Central memory CD8-positive, alpha-beta T cell (primary cell): ENCODE results near the gene P2RX7.

ENCODE experiments used
- ATAC-seq: fragments of 150-1000 bp; cut with Tn5 transposase; replicated peaks from 2 replicates; pipeline ENCODE4 v1.10.0; 2022; ENCODE audit warnings: mild to moderate bottlenecking, moderate FRiP score, moderate number of reproducible peaks; ENCODE audit not compliant: poor library complexity, severe bottlenecking; ENCODE audit errors: extremely low read depth
- DNase-seq, 2 donors: peaks; one replicate each; pipeline ENCODE4 v3.0.0; 2021; ENCODE audit warnings: low spot score in 2 of 2
- H3K27ac Mint-ChIP-seq: one replicate; pipeline ENCODE4 v1.8.0; 2022; ENCODE audit warnings: low read depth, mild to moderate bottlenecking, moderate library complexity, mixed read lengths
- H3K27me3 Mint-ChIP-seq: one replicate; pipeline ENCODE4 v1.8.0; 2022; ENCODE audit warnings: mixed read lengths
- H3K36me3 Mint-ChIP-seq: one replicate; pipeline ENCODE4 v1.8.0; 2022; ENCODE audit warnings: mild to moderate bottlenecking, moderate library complexity, mixed read lengths; ENCODE audit not compliant: insufficient read depth
- H3K4me1 Mint-ChIP-seq: one replicate; pipeline ENCODE4 v1.8.0; 2022; ENCODE audit warnings: mixed read lengths
- H3K4me3 Mint-ChIP-seq: one replicate; pipeline ENCODE4 v1.8.0; 2022; ENCODE audit warnings: mild to moderate bottlenecking, moderate library complexity, mixed read lengths
- H3K9me3 Mint-ChIP-seq: one replicate; pipeline ENCODE4 v1.8.0; 2022; ENCODE audit warnings: mixed read lengths

The P2RX7 gene

GRCh38 chr12:121114806-121115205 lies 17.9 kb upstream of the P2RX7 start:
- Mint-ChIP-seq H3K36me3 (peaks cover 3% of the 10 kb centered on the region), H3K27ac (no peak overlapping the region), H3K9me3 (no peaks in the 10 kb centered on the region), H3K27me3 (no peaks in the 10 kb centered on the region), H3K4me3 (no peak overlapping the region), H3K4me1 (peaks cover 11% of the 10 kb centered on the region)
- no peak for ATAC-seq
- no peak for DNase-seq

GRCh38 chr12:121115530-121115929 lies 17.1 kb upstream of the P2RX7 start:
- peaks cover 3% of the 10 kb centered on the region for H3K36me3 Mint-ChIP-seq
- H3K9me3 Mint-ChIP-seq, result no peaks in the 10 kb centered on the region
- no peak for DNase-seq
- no peak for ATAC-seq
- H3K4me3 Mint-ChIP-seq, result no peak overlapping the region
- H3K27ac Mint-ChIP-seq, result no peak overlapping the region
- no peaks in the 10 kb centered on the region for H3K27me3 Mint-ChIP-seq
- peaks cover 6% of the 10 kb centered on the region for H3K4me1 Mint-ChIP-seq

GRCh38 chr12:121116318-121117225 lies 16.1 kb upstream of the P2RX7 start:
- H3K4me3 Mint-ChIP-seq, result no peak overlapping the region
- H3K4me1 Mint-ChIP-seq, result peaks cover 5% of the 10 kb centered on the region
- H3K27ac Mint-ChIP-seq, result no peak overlapping the region
- H3K27me3 Mint-ChIP-seq, result no peaks in the 10 kb centered on the region
- DNase-seq (no peak), ATAC-seq (no peak)
- H3K9me3 Mint-ChIP-seq, result no peaks in the 10 kb centered on the region
- peaks cover 5% of the 10 kb centered on the region for H3K36me3 Mint-ChIP-seq

- H3K9me3 Mint-ChIP-seq, result no peaks in the 10 kb centered on the region
- H3K4me3 Mint-ChIP-seq, result no peak overlapping the region
- H3K4me1 Mint-ChIP-seq, result peaks cover 5% of the 10 kb centered on the region
- DNase-seq, result no peak
- no peak for ATAC-seq
- H3K27me3 Mint-ChIP-seq, result no peaks in the 10 kb centered on the region
- peaks cover 5% of the 10 kb centered on the region for H3K36me3 Mint-ChIP-seq
- no peak overlapping the region for H3K27ac Mint-ChIP-seq
Observed at GRCh38 chr12:121117226-121117777, 15.4 kb upstream of the P2RX7 start.

GRCh38 chr12:121120323-121120722 lies 12.4 kb upstream of the P2RX7 start:
- Mint-ChIP-seq H3K27me3 (no peaks in the 10 kb centered on the region), H3K4me1 (peaks cover 32% of the 10 kb centered on the region), H3K36me3 (peaks cover 5% of the 10 kb centered on the region), H3K4me3 (no peak overlapping the region), H3K27ac (no peak overlapping the region), H3K9me3 (peaks cover 4% of the 10 kb centered on the region)
- ATAC-seq (no peak), DNase-seq (no peak)

- no peak for DNase-seq
- peaks cover 32% of the 10 kb centered on the region for H3K4me1 Mint-ChIP-seq
- ATAC-seq, result no peak
- H3K9me3 Mint-ChIP-seq, result peaks cover 4% of the 10 kb centered on the region
- H3K36me3 Mint-ChIP-seq, result peaks cover 4% of the 10 kb centered on the region
- no peaks in the 10 kb centered on the region for H3K27me3 Mint-ChIP-seq
- H3K4me3 Mint-ChIP-seq, result no peak overlapping the region
- H3K27ac Mint-ChIP-seq, result no peak overlapping the region
Observed at GRCh38 chr12:121120989-121121755, 11.5 kb upstream of the P2RX7 start.

- H3K27ac Mint-ChIP-seq, result no peak overlapping the region
- peaks cover 32% of the 10 kb centered on the region for H3K4me1 Mint-ChIP-seq
- no peaks in the 10 kb centered on the region for H3K27me3 Mint-ChIP-seq
- peaks cover 4% of the 10 kb centered on the region for H3K9me3 Mint-ChIP-seq
- H3K4me3 Mint-ChIP-seq, result no peak overlapping the region
- DNase-seq (no peak), ATAC-seq (no peak)
- peaks cover 4% of the 10 kb centered on the region for H3K36me3 Mint-ChIP-seq
Observed at GRCh38 chr12:121121805-121122204, 10.9 kb upstream of the P2RX7 start.

- DNase-seq (no peak), ATAC-seq (no peak)
- H3K27me3 Mint-ChIP-seq, result no peaks in the 10 kb centered on the region
- H3K4me3 Mint-ChIP-seq, result no peak overlapping the region
- no peak overlapping the region for H3K27ac Mint-ChIP-seq
- peaks cover 2% of the 10 kb centered on the region for H3K36me3 Mint-ChIP-seq
- H3K9me3 Mint-ChIP-seq, result peaks cover 4% of the 10 kb centered on the region
- H3K4me1 Mint-ChIP-seq, result peaks cover 43% of the 10 kb centered on the region
Observed at GRCh38 chr12:121123488-121123887, 9.2 kb upstream of the P2RX7 start.

- Mint-ChIP-seq H3K27me3 (no peaks in the 10 kb centered on the region), H3K9me3 (peaks cover 4% of the 10 kb centered on the region), H3K36me3 (peaks cover 9% of the 10 kb centered on the region), H3K4me3 (no peak overlapping the region), H3K27ac (no peak overlapping the region), H3K4me1 (peaks cover 47% of the 10 kb centered on the region)
- DNase-seq (no peak), ATAC-seq (no peak)
Observed at GRCh38 chr12:121124402-121125109, 8.1 kb upstream of the P2RX7 start.

- Mint-ChIP-seq H3K27me3 (no peaks in the 10 kb centered on the region), H3K36me3 (peaks cover 7% of the 10 kb centered on the region), H3K9me3 (peaks cover 4% of the 10 kb centered on the region), H3K4me3 (no peak overlapping the region), H3K27ac (no peak overlapping the region), H3K4me1 (peaks cover 71% of the 10 kb centered on the region)
- DNase-seq (no peak), ATAC-seq (no peak)
Observed at GRCh38 chr12:121127501-121127900, 5.2 kb upstream of the P2RX7 start.

- Mint-ChIP-seq H3K4me3 (peak overlapping the region; percentile 72), H3K27ac (peak overlapping the region; percentile 80), H3K36me3 (peaks cover 7% of the 10 kb centered on the region), H3K27me3 (no peaks in the 10 kb centered on the region), H3K9me3 (no peaks in the 10 kb centered on the region), H3K4me1 (peaks cover 73% of the 10 kb centered on the region)
- DNase-seq (peak; percentile 52 to 67), ATAC-seq (peak; percentile 95)
Observed at GRCh38 chr12:121128908-121129810, 3.5 kb upstream of the P2RX7 start.
